NB4 (cell line): ENCODE measurements around the gene RHOT1.

Experiments used
- DNase-seq: peaks from one replicate; pipeline ENCODE4 v3.0.0; 2010; ENCODE audit warnings: low read depth
- H3K4me3 ChIP-seq: one replicate; pipeline ENCODE4 v1.5.1; 2011; ENCODE audit warnings: mild to moderate bottlenecking, low read depth, low read length, moderate library complexity
- MYC ChIP-seq: IDR thresholded peaks from 2 replicates; pipeline ENCODE4 v1.6.1; 2011; ENCODE audit warnings: low read depth, low read length
- POLR2A ChIP-seq: IDR thresholded peaks from 2 replicates; pipeline ENCODE4 v1.6.1; 2011; ENCODE audit warnings: mild to moderate bottlenecking; ENCODE audit not compliant: insufficient read length; ENCODE audit errors: extremely low read depth
- TF ChIP-seq, protein P1 (sequence below): IDR thresholded peaks from one replicate; pipeline ENCODE4 v1.5.1; 2012; ENCODE audit warnings: low read depth, low read length
- TF ChIP-seq, protein P2 (sequence below): IDR thresholded peaks from 2 replicates; pipeline ENCODE4 v1.6.1; 2011; ENCODE audit warnings: low read depth, low read length

RHOT1 gene

DNA sequence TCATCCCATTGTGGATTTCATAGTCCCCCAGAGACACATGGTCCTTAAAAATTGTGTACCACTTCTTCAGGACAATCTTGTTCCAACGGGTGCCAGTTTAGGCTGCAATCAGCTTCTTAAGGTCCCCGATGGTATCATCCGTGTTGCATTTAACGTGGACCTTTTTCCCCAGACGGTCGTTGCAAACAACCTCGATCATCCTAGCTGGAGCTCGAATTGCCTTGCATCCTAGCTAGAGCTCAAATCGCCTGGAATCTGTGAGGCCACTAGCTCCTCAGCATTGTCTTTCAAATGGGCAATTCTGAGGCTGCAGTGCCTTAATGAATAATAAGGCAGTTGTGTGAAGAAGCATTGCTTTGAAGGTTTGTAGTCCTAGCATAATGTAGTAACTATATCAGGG is 85.6 kb downstream of the RHOT1 start:
- no peak for DNase-seq
- TF ChIP-seq POLR2A (no peak), MYC (no peak)
- TF ChIP-seq, protein P1, sequence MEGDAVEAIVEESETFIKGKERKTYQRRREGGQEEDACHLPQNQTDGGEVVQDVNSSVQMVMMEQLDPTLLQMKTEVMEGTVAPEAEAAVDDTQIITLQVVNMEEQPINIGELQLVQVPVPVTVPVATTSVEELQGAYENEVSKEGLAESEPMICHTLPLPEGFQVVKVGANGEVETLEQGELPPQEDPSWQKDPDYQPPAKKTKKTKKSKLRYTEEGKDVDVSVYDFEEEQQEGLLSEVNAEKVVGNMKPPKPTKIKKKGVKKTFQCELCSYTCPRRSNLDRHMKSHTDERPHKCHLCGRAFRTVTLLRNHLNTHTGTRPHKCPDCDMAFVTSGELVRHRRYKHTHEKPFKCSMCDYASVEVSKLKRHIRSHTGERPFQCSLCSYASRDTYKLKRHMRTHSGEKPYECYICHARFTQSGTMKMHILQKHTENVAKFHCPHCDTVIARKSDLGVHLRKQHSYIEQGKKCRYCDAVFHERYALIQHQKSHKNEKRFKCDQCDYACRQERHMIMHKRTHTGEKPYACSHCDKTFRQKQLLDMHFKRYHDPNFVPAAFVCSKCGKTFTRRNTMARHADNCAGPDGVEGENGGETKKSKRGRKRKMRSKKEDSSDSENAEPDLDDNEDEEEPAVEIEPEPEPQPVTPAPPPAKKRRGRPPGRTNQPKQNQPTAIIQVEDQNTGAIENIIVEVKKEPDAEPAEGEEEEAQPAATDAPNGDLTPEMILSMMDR: no peak
- TF ChIP-seq, protein P2, sequence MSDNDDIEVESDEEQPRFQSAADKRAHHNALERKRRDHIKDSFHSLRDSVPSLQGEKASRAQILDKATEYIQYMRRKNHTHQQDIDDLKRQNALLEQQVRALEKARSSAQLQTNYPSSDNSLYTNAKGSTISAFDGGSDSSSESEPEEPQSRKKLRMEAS: no peak
- H3K4me3 ChIP-seq: no peak overlapping the region

DNA sequence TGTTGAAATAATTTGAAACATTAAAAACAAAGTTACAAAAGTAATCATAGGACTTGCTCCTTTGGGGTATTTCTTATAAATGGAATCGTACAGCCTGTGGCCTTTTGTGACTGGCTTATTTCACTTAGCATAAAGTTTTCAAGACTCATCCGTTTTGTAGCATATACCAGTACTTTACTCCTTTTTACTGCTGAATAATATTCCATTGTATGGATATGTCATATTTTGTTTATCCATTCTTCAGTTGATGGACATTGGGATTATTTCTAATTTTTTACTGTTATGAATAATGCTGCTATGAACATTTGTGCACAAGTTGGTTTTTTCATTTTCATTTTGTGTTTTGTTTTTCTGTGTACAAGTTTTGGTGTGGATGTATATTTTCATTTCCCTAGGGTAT is 93.3 kb downstream of the RHOT1 start:
- DNase-seq: no peak
- TF ChIP-seq, protein P1: no peak
- TF ChIP-seq, protein P2: no peak
- TF ChIP-seq MYC (no peak), POLR2A (no peak)
- H3K4me3 ChIP-seq: no peak overlapping the region

DNA sequence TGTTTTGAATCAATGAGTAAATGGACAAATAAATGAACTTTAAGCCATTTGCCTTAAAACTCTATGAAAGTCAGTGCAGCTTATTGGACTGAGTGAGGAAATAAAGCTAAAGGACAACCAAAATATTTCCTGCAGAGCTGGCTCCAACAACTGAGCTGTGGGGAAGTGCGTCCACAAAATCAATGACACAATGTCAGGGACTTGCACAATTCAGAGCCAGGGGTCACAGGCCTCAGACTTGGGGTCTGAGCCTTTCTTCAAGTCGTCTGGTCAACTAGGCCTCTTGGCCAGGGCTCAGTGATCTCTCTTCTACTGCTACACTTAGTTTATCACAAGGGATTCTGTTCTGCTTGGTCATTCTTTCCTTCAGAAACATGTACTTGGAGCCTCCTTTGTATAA is 97.2 kb downstream of the RHOT1 start:
- no peak overlapping the region for H3K4me3 ChIP-seq
- DNase-seq: no peak
- TF ChIP-seq POLR2A: no peak
- TF ChIP-seq, protein P1: no peak
- no peak for TF ChIP-seq MYC
- TF ChIP-seq, protein P2: no peak

DNA sequence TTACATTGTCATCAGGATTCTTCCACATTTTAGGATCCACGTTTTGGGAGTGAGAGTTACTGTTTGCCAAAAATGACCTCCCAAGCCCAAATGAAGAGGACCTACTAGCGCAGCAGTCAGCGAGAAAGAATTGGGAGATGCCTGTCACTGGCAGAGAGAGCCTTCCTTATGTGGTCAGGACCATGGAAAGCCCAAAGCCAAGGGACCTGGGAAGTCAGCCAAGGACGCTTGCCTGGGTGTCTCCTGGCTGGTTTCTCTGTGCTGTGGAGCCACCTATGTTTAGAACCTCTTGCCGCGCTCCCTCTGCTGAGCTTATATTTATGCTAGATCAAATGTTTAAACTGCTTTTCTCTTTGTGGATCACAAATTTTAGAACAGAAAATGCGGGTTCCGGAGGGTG is 98.4 kb downstream of the RHOT1 start:
- DNase-seq: no peak
- no peak overlapping the region for H3K4me3 ChIP-seq
- TF ChIP-seq, protein P2: no peak
- TF ChIP-seq, protein P1: no peak
- no peak for TF ChIP-seq MYC
- no peak for TF ChIP-seq POLR2A

DNA sequence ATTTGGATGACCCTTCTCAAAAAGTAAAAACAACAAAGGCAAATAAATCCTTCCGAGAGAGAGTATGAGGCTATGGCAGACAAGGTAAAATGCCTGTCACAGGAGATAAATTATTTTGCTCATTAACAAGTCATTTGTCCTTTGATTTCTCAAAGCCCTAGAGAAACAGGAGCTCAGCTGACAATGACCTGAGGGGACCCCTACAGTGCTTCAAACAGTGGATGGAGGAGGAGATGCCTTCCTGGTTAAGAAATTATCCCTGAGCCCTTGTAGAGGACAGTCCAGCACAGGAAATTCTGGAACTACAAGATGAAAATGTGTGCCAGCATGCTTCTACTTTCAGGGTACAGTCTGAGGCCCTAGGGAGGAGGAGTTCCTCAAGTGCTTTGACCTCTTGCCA is 99.3 kb downstream of the RHOT1 start:
- DNase-seq: no peak
- TF ChIP-seq, protein P1: no peak
- TF ChIP-seq MYC (no peak), POLR2A (no peak)
- TF ChIP-seq, protein P2: no peak
- H3K4me3 ChIP-seq: no peak overlapping the region

DNA sequence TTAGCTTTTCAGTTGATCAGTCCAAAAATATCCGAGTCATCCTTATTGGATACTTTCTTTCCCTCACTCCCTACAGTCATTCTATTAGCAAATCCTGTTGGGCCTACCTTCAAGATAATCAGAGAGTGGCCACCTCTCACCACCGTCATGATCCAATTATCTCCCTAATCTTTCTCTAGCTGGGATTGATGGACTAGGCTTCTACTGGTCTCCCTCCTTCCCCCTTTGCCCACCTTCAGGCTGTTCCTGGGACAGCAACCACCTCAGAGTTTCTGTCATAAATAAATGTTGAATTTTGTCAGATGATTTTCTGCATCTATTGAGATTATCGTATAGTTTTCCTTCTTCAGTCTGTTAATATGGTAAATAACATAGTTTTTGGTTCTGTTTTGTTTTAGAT is 107.2 kb downstream of the RHOT1 start:
- TF ChIP-seq, protein P1: no peak
- TF ChIP-seq POLR2A (no peak), MYC (no peak)
- TF ChIP-seq, protein P2: no peak
- DNase-seq: no peak
- no peak overlapping the region for H3K4me3 ChIP-seq
